Natural killer cell (primary cell): ENCODE measurements around the gene RPL10. TPM values are rescaled to one million over a fixed set of nuclear protein-coding genes. Genes with fewer than 3 reads are reported as not detected.

Experiments used
- ATAC-seq, 3 donors: fragments of 150-1000 bp in 2 of 3; fragments of 200-7000 bp in 1 of 3; cut with Tn5 transposase; 1 replicate in 1 of 3; 2 replicates in 2 of 3; pipeline ENCODE4 v1.10.0; 2021; ENCODE audit warnings: mild to moderate bottlenecking in 2 of 3, moderate library complexity in 2 of 3
- DNase-seq, 2 donors: peaks; one replicate each; pipeline versions ENCODE4 v3.0.0 to v3.0.0-alpha.2; 2013 to 2021; ENCODE audit warnings: mixed read lengths in 1 of 2
- H3K27ac ChIP-seq: one replicate; pipeline ENCODE4 v1.5.1; 2013; ENCODE audit warnings: mild to moderate bottlenecking, low read length
- H3K27me3 ChIP-seq: one replicate; pipeline ENCODE4 v1.6.1; 2013; ENCODE audit warnings: low read length; ENCODE audit not compliant: control insufficient read depth, insufficient read depth
- H3K36me3 ChIP-seq: one replicate; pipeline ENCODE4 v1.6.1; 2013; ENCODE audit warnings: low read length; ENCODE audit not compliant: control insufficient read depth, insufficient read depth
- H3K4me1 ChIP-seq: one replicate; pipeline ENCODE4 v1.6.1; 2013; ENCODE audit warnings: low read length; ENCODE audit not compliant: control insufficient read depth, insufficient read depth
- H3K4me3 ChIP-seq: one replicate; pipeline ENCODE4 v1.5.1; 2013; ENCODE audit warnings: low read length
- H3K9me3 ChIP-seq: one replicate; pipeline ENCODE4 v1.6.1; 2013; ENCODE audit warnings: low read length; ENCODE audit not compliant: control insufficient read depth, insufficient read depth
- H3K27ac Mint-ChIP-seq, 2 donors: one replicate each; pipeline ENCODE4 v1.8.0; 2022; ENCODE audit warnings: mild to moderate bottlenecking in 2 of 2, mixed read lengths in 2 of 2, moderate library complexity in 1 of 2
- H3K27me3 Mint-ChIP-seq, 2 donors: one replicate each; pipeline ENCODE4 v1.8.0; 2022; ENCODE audit warnings: low read depth in 2 of 2, mixed read lengths in 2 of 2
- H3K36me3 Mint-ChIP-seq: one replicate; pipeline ENCODE4 v1.8.0; 2022; ENCODE audit warnings: mixed read lengths
- H3K4me1 Mint-ChIP-seq, 2 donors: one replicate each; pipeline ENCODE4 v1.8.0; 2022; ENCODE audit warnings: mixed read lengths in 2 of 2
- H3K4me3 Mint-ChIP-seq: one replicate; pipeline ENCODE4 v1.8.0; 2022; ENCODE audit warnings: mild to moderate bottlenecking, moderate library complexity, mixed read lengths
- H3K9me3 Mint-ChIP-seq, 2 donors: one replicate each; pipeline ENCODE4 v1.8.0; 2022; ENCODE audit warnings: mixed read lengths in 2 of 2
- WGBS: methylation state at CpG from one replicate; pipeline ENCODE4 v1.1.7; 2013; ENCODE audit warnings: missing lambda C conversion rate; ENCODE audit not compliant: insufficient coverage; 5-methylcytosine and 5-hydroxymethylcytosine counted together
- intact Hi-C: fragments of 100-400 bp; cut with micrococcal nuclease; formaldehyde crosslinking; loops from one replicate; pipeline ENCODE4 v1.14.2; 2022
- total RNA-seq, 4 donors: library from RNA; stranded (reverse); fragments of 120-200 nt in 1 of 4; gene quantifications; one replicate each; pipeline versions ENCODE4 v1.2.3 to v1.2.4, GENCODE V29; 2013 to 2022
- TF ChIP-seq, protein P1 (sequence below): fragments of 200-600 bp; IDR thresholded peaks from one replicate; pipeline ENCODE4 v1.8.0; 2022; ENCODE audit warnings: antibody characterized with exemption

The RPL10 gene
- total RNA-seq, 3 donors from 2014 or later (not counting 1 experiment from before 2014, with no cell fraction given) = 2,249 to 2,456 (median 2,324) TPM

DNA sequence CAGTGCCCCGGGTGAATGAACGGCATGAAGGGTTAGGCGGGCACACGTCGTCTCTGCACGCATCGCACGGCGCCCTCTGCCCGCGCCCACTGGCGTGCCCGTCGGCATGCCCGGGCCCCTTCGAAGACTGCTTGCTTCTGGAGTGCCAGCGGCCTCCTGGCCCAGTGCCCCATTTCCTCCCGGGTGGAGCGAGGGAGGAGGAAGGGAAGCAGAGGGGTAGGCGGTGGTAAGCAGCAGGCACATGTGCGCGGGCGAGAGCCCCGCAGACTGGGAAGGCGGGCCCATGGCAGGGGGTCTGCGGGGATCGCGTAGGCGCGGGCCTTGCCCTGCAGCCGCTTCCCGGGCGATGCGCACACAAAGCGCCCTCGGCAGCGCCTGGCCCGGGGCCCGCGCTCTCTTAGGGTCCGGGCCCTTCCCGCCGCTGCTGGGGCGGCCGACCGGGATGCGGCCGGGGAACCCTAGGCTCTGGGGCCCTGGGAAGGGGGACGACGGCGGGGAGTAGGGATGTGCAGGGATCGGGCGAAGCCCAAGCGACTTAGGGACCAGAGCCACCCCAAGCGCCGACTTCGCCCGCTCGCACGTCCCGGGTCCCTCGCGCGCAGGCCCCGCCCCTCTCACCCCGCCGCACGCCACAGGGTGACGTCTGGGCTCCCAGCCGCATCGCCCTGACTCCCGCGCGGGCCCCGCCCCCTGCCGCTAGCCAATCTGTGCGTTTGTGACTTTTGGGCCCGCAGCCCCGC is 19.9 kb upstream of the RPL10 start:
- H3K4me3 ChIP-seq = peak overlapping the region; percentile 31
- H3K27me3 Mint-ChIP-seq = no peaks in the 10 kb centered on the region
- ATAC-seq (no peak), DNase-seq (peak; percentile 39 to 76)
- H3K27ac ChIP-seq = peak overlapping the region; percentile 96
- H3K4me1 ChIP-seq = peaks cover 45% of the 10 kb centered on the region
- H3K9me3 ChIP-seq = no peaks in the 10 kb centered on the region
- H3K36me3 ChIP-seq = peaks cover 6% of the 10 kb centered on the region
- TF ChIP-seq, protein P1, sequence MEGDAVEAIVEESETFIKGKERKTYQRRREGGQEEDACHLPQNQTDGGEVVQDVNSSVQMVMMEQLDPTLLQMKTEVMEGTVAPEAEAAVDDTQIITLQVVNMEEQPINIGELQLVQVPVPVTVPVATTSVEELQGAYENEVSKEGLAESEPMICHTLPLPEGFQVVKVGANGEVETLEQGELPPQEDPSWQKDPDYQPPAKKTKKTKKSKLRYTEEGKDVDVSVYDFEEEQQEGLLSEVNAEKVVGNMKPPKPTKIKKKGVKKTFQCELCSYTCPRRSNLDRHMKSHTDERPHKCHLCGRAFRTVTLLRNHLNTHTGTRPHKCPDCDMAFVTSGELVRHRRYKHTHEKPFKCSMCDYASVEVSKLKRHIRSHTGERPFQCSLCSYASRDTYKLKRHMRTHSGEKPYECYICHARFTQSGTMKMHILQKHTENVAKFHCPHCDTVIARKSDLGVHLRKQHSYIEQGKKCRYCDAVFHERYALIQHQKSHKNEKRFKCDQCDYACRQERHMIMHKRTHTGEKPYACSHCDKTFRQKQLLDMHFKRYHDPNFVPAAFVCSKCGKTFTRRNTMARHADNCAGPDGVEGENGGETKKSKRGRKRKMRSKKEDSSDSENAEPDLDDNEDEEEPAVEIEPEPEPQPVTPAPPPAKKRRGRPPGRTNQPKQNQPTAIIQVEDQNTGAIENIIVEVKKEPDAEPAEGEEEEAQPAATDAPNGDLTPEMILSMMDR = no peak
- no peaks in the 10 kb centered on the region for H3K27me3 ChIP-seq
- intact Hi-C loops = loop anchor here (1.0 to 10.0 kb wide), 2 partner anchors 9 to 283 kb away; partner anchors contain the start of gene MECP2
- H3K36me3 Mint-ChIP-seq = no peaks in the 10 kb centered on the region
- H3K4me3 Mint-ChIP-seq = peak overlapping the region; percentile 88
- WGBS = under 1% methylated on average over 79 of the region's 79 CpGs
- H3K9me3 Mint-ChIP-seq = no peaks in the 10 kb centered on the region
- peaks cover 11 to 14% of the 10 kb centered on the region in 2 donors for H3K4me1 Mint-ChIP-seq
- H3K27ac Mint-ChIP-seq = peak overlapping the region; percentile 80 to 91

DNA sequence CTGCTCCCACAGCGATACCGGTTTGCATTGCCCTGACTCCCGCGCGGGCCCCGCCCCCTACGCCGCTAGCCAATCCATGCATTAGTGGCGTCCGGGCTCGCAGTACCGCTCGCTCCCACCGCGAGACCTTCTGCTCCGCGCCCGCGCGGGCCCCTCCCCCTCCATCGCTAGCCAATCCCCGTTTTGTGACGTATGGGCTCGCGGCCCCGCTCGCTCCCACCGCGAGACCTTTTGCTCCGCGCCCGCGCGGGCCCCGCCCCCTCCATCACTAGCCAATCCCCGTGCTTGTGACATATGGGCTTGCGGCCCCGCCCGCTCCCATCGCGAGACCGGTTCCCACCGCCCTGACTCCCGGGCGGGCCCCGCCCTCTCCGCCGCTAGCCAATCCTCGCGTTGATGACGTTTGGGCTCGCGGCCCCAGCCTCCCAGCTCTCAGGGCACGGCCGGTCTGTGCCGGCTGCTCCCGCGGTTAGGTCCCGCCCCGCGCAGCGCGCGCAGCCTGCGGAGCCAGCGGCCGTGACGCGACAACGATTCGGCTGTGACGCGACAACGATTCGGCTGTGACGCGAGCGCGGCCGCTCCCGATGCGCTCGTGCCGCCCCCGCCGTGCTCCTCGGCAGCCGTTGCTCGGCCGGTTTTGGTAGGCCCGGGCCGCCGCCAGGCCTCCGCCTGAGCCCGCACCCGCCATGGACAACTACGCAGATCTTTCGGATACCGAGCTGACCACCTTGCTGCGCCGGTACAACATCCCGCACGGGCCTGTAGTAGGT is 19.2 kb upstream of the RPL10 start, which contains the start of gene EMD:
Gene EMD (plus strand): TSS at position 497 of the 770 bp plus-strand sequence. CDS start 190 bp downstream, at position 687.
- H3K27me3 ChIP-seq = no peaks in the 10 kb centered on the region
- TF ChIP-seq, protein P1 = no peak

DNA sequence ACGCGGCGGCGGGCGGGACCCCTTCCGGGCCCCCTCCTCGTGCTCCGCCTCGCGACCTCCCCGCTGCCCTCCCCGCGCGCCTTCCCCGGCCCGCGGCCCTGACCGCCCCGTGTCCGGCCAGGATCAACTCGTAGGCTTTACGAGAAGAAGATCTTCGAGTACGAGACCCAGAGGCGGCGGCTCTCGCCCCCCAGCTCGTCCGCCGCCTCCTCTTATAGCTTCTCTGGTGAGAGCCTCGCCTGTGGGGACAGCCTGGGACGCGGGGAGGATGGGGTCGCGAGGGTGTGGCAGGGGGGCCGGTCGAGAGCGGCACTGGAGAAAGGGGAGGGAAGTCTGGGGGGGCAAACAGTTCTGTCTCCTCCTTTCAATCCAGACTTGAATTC is 18.6 kb upstream of the RPL10 start:
- peak overlapping the region; percentile 73 for H3K4me3 Mint-ChIP-seq
- Histone ChIP-seq H3K27me3 (no peaks in the 10 kb centered on the region), H3K9me3 (no peaks in the 10 kb centered on the region), H3K4me1 (peaks cover 36% of the 10 kb centered on the region), H3K36me3 (peaks cover 6% of the 10 kb centered on the region), H3K27ac (peak overlapping the region; percentile 97), H3K4me3 (peak overlapping the region; percentile 67)
- TF ChIP-seq, protein P1 = no peak
- WGBS = 0% methylated on average over 30 of the region's 38 CpGs
- H3K36me3 Mint-ChIP-seq = no peaks in the 10 kb centered on the region
- no peak for ATAC-seq
- intact Hi-C loops = loop anchor here (10.0 kb wide), 1 partner anchor 285 kb away; the partner anchor contains the start of gene MECP2
- H3K4me1 Mint-ChIP-seq = peaks cover 11 to 12% of the 10 kb centered on the region in 2 donors
- peak overlapping the region; percentile 80 to 91 for H3K27ac Mint-ChIP-seq
- H3K9me3 Mint-ChIP-seq = no peaks in the 10 kb centered on the region
- DNase-seq = no peak
- no peaks in the 10 kb centered on the region for H3K27me3 Mint-ChIP-seq

More for the DNA sequence above, 19.2 kb upstream of the RPL10 start, which contains the start of gene EMD:
- no peaks in the 10 kb centered on the region for H3K27me3 Mint-ChIP-seq
- no peaks in the 10 kb centered on the region for H3K36me3 Mint-ChIP-seq
- no peaks in the 10 kb centered on the region for H3K9me3 Mint-ChIP-seq
- under 1% methylated on average over 103 of the region's 103 CpGs for WGBS
- ATAC-seq = peak; percentile 76 to 91 (median 79)
- peak within 1 kb of the TSS; percentile 67 for H3K4me3 ChIP-seq
- DNase-seq = peak; percentile 93 to 97
- peaks cover 6% of the 10 kb centered on the region for H3K36me3 ChIP-seq
- intact Hi-C loops = loop anchor here (1.0 to 10.0 kb wide), 2 partner anchors 10 to 284 kb away; partner anchors contain the start of gene MECP2
- peak within 1 kb of the TSS; percentile 88 for H3K4me3 Mint-ChIP-seq
- H3K9me3 ChIP-seq = no peaks in the 10 kb centered on the region
- H3K4me1 ChIP-seq = peaks cover 38% of the 10 kb centered on the region
- H3K27ac Mint-ChIP-seq = peak within 1 kb of the TSS; percentile 80 to 91
- peak within 1 kb of the TSS; percentile 97 for H3K27ac ChIP-seq
- peaks cover 11 to 12% of the 10 kb centered on the region in 2 donors for H3K4me1 Mint-ChIP-seq
